GM18909 (cell line): ENCODE data around the gene LIMS2.

Experiments used
- ATAC-seq: cut with Tn5 transposase; IDR thresholded peaks from one replicate; pipeline ENCODE4 v1.9.1; 2021; ENCODE audit warnings: mild to moderate bottlenecking; ENCODE audit not compliant: unreplicated experiment, poor library complexity

Gene LIMS2

DNA sequence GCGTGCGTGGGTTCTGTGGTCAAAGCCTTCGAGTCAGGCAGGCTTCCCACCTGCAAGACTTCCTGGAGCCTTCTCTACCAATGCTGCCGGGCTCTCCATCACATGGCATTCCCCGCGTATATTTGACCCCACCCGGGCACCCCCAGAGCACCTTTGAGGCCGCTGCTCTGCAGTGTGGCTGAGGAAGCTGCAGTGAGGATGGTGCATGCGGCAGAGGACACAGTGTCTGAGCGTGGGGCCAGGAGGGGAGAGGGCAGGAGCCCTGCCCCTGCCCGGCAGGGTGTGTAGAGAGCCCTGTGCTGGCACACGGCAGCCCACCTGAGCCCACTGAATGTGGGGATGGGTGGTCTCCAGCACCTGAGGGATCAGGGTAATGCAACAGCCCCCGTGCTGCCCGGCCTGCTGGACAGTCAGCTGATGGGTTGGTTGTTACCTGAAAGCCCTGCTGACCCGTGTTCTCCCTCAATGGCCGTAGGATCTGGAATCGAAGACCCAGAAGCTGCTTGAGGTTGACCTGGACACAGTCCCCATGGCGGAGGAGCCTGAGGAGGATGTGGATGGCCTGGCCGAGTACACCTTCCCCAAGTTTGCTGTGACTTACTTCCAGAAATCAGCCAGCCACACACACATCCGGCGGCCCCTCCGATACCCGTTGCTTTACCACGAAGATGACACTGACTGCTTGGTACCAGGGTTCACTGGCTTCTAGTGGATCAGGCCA lies 66.1 kb downstream of the LIMS2 start:
- no peak for ATAC-seq

DNA sequence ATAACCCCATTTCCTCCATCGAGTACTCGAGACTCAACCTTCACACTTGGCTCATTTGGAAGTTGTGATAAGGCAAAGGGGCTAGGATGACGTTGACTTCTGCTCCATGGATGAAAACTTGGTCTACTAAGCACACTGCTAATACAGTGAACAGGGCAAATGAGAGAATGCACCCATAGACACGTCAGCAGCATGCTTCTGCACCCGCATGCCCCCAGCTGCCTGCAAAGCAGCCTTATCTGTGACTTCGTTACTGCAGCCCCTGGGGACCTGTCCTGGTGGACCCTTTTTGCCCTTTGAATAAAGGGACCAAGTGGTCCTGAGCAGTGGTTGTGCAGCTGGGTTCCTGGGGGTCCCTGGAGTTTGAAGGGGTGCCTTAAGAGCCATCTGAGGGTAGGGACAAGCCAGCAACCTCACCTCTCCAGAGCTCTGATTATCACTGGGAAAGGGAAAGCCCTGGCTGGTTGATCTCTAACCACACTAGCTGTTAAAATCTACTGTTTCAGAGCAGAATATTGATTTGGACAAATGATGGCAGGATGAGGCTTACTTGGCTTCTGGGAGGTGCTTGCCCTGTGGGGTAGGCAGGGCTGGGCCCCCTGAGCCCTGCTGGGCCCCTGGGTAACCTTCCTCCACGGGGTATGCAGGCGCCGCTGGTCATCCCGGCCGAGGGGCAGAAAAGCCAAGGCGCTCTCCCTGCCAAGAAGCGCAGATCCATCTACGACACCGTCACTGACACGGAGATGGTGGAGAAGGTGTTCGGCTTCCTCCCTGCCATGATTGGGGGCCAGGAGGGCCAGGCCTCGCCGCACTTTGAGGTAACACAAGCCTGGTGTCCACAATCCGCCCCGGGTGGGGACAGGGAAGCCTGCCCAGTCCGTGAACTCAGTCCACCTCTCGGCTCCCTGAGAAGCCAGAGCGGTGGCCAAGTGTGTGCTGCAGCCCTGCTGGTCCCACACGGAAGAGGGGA lies 67.0 kb downstream of the LIMS2 start:
- ATAC-seq = no peak

DNA sequence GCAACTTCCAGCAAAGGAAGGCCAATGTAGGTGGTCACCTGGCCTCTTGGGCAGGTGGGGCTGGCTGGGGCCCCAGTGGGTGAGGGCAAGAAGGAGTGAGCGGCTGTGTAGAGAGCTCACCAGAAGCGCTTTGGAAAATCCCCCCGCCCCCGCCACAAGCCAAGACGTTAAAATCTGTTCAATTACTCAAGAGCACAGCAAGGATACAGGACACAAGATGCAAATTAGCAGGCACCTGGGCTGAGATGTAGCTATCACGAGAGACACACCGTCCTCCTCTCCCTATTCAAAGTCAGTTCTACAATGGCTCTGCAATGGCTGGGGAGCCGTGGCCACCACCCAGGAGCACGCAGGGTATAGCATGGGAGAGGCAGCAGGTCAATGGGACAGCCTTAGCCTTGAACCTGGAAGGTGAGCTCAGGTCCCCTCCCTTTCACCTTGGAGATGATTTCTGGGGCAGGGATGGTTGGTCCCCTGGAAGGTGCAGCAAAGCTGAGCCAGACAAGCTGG lies 67.9 kb downstream of the LIMS2 start:
- no peak for ATAC-seq

DNA sequence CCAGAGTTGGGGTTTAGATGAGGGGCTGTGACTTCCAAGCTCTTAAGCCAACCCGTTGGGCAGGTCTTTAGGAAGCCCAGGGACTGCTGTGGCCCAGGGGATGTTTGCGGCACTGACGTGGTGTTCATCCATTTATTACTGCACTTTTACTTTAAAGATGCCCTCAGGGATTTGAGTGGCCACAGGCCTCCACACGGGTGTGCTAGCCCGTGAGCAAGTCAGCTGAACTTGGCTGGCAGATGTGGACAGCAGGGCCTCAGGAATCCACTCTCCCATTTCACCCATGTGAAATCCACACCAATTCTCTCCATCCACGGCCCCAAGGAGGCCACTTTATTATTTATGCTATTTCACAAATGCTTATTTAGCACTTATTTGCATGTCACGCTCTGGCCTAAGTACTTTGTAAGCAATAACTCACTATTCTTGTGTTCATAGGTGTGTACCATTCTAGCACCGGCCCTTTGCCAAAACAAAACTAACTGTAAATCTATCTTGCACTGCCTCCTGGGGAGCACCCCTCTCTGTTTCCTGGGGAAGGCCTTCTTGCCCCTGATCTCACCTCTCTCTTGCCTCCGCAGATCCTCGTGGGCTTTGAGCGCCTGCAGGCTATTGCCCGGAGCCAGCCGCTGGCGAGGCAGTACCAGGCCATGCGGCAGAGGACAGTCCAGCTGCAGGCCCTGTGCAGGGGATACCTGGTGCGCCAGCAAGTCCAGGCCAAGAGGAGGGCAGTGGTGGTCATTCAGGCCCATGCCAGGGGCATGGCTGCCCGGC lies 68.5 kb downstream of the LIMS2 start:
- ATAC-seq = no peak

DNA sequence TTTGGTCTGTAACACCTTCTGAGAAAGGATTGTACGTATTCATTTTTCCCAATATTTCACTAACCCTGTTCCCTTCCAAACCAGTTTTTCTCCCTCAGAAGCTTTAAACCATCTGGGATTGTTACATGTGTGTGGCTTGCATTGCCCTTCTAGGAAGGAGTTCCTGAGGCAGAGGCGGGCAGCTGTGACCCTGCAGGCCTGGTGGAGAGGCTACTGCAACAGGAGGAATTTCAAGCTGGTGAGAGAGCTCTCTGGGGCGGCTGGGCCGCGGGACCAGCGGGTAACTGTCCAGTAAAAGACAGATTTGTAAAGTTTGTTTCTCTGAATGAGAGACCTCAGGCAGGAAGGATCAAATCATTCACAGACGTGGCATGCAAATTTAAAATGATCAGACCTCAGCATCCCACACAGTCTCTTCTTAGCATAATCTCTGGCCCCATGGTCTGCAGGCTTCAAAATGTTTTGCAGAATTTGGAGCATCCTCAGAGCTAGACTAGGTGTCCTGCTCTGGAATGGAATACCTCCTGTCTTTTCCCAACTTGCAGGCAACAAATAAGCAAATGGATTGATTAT lies 69.6 kb downstream of the LIMS2 start:
- no peak for ATAC-seq

DNA sequence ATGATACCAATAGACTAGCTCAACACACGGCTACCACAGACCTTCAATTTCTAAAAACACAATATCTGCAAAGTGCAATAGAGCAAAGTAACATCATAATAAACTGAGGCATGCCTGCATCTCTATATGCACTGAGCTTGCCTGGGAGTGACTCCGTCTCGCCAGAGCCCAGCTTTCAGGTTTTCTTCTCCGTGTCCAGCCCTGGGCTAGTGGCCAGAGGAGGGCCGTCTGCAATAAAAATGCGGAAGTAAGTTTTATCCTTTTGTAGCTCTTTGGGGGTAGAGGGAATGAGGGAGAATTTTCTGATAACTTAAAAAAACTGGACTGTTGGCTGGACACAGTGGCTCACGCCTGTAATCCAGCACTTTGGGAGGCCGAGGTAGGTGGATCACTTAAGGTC lies 70.3 kb downstream of the LIMS2 start:
- ATAC-seq = no peak

DNA sequence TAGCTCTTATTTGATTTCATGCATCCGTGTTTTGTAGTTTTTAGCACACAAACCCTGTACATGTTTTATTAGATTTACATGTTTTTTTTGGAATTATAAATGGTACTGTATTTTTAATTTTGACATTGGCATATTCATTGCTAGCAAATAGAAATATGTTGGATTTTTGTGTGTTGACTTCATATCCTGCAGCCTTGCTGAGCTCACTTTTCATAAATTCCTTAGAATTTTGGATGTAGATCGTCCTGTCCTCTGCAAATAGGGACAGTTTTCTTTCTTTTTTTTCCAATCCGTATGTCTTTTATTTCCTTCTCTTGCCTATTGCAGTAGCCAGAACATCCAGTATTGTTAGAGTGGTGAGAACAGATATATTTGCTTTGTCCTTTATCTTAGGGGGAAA lies 76.1 kb downstream of the LIMS2 start:
- ATAC-seq = no peak

DNA sequence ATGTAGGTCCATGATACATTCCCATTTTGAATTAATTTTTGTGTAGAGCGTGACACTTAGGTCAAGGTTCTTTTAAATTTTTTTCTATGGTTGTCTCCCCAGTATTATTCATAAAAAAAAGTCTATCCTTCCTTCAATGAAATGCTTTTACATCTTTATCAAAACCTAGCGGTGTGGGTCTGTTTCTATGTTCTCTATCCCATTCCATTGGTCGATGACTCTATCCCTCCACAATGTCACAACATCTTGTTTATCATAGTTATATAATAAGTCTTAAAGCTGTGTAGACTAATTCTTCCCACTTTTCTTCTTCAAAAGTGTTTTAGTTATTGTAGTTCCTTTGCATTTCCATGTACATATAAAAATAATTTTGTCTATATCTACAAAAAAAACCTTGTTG lies 76.6 kb downstream of the LIMS2 start:
- no peak for ATAC-seq

DNA sequence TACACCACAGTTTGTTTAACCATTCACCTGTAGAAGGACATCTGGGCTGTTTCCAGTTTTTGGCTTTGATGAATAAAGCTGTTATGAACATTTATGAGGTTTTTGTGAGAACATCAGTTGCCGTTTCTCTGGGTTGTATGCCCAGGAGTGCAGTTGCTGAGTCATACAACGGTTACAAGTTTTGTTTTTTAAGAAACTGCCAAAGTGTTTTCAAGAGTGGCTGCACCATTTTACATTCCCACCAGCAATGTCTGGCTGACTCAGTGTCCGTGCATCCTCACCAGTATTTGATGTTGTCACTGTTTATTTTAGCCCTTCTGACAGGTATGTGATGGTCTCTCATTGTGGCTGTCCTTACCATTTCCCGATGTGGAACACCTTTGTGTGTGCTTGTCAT lies 77.3 kb downstream of the LIMS2 start:
- ATAC-seq = no peak

DNA sequence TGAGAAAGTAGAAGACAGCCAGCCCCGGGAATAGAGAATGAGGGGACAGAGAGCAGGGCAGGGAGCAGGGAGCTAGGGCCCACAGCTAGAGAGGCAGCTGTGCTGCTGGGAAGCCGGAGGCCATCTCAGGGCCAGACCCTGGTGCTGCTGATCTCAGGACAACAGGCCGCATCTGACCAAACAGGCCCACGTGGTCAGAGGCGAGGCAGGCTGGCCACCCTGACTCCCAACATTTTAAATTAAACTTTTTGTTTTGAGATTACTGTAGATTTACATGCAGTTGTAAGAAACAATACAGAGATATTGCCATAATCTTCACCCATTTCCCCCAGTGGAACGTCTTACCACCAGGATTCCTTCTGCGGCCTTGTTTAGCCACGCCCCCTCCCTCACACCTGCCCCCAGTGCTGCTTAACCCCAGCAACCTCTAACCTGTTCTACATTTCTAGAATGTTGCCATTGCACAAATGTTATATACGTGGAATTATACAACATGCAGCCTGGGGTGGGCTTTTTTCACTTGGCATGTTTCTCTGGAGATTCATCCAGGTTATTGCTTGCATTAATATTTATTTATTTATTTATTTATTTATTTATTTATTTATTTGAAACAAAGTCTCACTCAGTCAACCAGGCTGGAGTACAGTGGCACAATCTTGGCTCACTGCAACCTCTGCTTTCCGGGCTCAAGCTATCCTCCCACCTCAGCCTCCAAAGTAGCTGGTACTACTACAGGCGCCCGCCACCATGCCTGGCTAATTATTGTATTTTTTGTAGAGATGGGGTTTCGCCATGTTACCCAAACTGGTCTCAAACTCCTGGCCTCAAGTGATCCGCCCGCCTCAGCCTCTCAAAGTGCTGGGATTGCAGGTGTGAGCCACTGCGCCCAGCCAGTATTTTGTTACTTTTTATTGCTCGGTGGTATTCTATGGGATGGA lies 78.0 kb downstream of the LIMS2 start:
- ATAC-seq = no peak

DNA sequence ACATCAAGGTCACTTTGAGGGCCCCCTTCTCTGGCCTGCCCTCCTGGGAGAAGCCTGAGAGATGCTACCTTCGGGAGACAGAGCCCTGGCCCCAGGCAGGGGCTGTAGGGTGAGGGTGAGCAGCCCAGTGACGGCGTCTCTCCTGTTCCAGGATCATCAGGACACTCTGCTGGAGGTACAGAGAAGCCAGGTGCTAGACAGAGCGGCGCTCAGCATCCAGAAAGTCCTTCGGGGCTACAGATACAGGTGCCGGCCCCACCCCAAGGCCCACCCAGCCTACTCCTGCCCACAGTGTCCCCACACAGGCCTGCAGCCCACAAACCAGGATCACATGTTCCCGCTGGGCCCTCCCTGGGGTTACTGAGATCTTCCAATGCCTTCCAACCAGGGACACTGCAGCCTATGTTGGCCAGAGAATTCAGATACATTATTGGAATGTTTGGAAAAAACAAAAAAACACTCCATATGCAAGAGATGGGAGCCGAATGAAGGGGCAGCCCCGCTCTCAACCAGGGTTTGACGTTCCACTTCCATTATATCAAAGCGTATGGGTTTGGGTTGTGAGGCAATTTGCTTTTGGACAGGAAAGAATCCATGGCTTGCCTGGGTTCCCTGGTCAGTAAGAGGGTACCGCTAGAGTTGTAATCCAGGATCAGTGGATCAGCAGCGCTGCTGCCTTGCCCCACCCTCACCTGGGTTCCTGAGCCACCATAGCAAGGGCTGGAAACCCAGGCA lies 78.9 kb downstream of the LIMS2 start:
- no peak for ATAC-seq

DNA sequence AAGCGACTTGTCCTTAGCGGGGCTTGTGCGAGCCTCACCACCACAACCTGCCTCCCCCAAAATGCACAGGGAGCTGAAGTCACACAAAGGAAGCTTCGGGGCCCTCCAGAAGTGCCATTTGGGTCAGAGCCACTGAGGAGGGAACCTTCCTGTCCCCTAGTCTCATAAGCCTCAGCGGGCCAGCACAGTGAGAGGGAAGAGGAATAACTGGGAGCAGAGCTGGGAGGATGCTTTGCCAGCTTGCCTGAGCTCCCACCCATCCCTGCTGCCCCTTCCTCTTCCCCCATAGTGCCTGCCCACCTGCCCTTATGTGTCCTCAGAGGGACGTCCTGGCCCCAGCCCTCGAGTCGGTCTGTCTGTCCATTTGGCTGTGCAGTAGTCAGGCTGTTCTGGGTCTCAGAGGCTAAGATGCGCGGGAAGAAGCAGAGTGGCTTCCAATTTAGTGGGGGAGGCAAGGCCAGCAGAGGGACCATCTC lies 81.2 kb downstream of the LIMS2 start:
- no peak for ATAC-seq

DNA sequence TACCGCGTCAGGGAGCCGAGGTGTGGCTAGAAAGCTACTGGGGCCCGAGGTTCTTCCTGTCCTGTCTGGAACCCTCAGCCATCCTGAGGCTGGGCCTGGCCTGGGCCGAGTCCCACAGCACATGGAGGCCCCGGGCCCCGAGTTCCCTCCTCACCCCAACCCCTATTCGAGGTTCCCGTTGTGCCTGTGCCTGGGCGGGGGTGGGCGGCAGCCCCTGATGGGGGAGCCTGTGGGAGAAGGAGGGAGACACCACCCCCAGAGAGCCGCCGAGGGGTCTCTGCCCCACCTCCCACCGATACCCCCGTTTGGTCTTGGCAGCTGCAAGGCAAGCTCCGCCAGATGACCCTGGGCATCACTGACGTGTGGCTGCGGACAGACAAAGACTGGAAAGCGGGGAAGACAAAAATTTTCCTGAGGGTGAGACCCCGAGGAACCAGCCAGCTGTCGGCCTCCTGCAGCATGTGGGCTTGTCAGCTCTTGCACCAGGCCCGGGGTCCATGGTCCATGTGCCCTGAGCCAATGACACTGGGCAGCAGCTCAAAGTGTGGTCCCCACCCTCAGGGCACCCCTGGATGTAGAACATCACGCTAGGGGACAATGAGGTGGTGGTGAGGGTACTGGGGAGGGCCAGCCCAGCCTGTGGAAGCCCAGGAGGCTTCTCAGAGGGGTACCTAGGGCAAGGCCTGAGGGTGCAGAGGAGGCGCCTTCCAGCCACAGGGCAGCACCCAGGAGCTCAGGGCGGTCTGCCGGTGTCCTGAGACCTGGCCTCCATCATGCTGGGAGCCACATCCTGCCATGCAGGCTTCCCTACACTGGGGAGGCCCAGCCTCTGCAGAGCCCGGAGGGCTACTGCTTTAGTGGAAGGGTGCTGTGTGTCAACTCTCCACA lies 81.9 kb downstream of the LIMS2 start:
- no peak for ATAC-seq

DNA sequence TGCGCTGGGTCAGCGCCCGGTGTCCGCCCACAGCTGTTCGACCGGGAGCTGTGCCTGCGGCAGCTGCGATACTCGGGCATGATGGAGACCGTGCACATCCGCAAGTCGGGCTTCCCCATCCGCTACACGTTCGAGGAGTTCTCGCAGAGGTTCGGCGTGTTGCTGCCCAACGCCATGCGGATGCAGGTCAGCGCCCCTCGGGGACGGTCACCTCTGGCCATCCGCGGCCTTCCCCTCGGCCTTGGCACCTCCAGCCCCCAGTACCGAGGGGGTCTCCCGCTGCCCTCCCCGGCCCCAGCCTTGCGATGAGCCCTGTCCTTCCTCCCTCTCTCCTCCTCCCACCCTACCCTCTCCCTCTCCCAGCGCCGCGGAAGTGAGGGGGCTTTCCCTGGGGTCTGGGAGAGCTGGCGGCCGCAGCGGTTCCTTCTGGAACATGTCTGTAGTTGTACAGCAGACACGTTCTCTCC lies 82.5 kb downstream of the LIMS2 start:
- ATAC-seq = no peak

DNA sequence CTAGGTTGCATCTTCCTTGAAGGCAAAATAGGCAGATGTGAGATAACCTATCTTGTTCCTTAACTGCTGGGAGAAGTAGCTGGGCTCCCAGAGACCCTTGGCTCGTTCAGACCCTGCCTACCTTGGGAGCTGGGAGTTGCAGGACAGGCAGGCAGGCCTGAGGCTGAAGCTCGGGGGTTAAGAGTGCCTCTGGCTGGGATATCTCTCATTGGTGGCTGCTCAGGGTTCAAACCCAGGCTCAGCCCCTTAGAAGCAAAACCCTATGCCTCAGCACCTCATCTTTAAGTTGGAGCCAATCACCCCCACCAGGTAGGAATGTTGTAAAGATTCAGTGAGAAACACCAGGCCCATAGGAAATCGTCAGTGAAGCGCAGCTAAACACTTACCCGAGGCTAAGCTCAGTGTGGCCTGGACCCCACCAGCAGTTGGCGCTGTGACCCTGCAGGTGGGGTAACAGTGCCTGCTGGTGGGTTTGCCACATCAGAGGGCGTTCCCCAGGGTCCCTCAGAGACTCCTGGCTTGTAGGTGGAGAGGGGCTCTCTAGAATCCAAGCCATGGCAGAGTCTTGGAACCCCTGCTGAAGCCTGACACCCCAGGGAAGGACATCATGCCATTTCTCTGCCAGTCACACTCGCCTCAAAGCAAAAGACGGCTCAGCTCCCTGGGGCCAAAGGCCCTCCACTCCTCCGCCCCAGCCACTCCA lies 84.0 kb downstream of the LIMS2 start:
- peak; percentile 83 for ATAC-seq

DNA sequence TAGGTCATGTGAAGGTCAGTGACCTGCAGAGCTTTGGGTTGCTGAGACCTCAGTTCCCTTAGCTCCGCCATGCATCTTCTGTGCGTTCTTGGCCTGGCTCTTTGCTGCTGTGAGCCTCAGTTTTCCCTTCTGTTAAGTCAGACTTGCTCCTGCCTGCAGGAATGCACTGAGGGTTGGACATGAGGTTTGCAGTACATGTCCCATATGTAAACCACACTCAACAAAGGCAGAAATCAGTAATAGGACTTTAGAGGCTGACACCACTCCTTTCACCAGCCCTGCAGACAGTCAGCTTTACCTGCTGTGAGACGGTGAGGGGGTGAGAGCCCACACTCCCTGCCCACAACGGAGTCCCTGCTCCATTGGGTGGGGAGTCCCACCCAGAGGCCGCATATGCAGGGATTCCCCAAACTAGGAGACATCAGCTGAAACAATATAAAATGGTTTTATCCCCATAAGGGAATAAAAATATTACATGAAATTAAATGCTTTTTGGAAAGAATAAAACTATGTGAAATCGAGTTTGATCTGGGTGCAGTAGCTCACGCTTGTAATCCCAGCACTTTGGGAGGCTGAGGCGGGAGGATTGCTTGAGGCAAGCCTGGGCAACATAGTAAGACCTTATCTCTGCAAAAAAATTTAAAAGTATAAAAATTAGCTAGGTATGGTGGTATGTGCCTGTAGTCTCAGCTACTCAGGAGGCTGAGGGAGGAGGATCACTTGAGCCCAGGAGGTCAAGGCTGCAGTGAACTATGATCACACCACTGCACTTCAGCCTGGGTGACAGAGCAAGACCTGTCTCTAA lies 84.7 kb downstream of the LIMS2 start:
- ATAC-seq = no peak
